GM08714 (cell line): ENCODE measurements around the gene DAB2IP.

Experiments
- H3K4me3 ChIP-seq: fragments of 200-500 bp; sonication (Bioruptor generic); 2 replicates; pipeline ENCODE4 v1.5.1; 2014; ENCODE audit warnings: mild to moderate bottlenecking, low read length, inconsistent platforms
- ZNF274 ChIP-seq: IDR thresholded peaks from 2 replicates; pipeline ENCODE4 v1.6.1; 2012; ENCODE audit warnings: mild to moderate bottlenecking, low read depth, low read length

DAB2IP gene

GRCh38 chr9:121750715-121751623 lies 99.5 kb downstream of the DAB2IP start:
- no peak for TF ChIP-seq ZNF274
- H3K4me3 ChIP-seq, result no peak overlapping the region

DNA sequence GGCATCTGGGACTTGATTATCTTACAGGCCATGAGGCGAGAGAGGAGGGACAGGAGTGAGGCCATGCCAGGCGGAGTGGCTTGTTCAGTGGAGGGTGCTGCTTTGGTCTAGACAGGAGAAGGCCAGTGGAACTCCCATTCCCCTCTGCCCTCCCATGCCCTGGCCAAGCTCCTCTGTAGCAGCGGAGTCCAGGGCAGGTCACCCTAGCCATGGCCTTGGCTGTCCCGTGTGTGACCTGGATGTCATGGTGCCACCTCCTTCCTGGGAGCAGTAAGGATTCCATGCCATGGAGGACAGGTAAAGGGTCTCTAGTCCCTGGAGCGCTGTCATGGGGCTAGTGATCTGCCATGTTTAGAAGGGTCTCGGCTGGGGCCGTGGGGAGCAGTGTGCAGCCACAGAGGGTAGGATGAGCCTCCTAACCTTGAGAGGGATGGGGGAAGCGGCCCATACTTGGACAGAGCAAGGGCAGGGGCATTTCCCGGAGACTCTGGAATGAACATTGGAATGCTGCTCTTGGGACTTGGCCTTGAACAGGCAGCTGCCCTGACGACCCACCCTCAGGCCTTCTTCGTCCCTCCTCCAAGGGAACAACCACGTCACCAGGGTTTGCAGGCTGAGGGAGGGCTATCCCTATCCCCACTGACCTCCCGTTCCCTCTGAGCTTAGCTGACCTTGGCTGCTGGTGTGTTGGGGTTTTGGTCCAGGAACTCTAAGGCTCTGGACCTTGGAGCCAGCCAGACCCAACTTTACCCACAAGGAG lies 100.4 kb downstream of the DAB2IP start:
- TF ChIP-seq ZNF274, result no peak
- H3K4me3 ChIP-seq, result no peak overlapping the region

- no peak for TF ChIP-seq ZNF274
- H3K4me3 ChIP-seq, result no peak overlapping the region
These were observed 101.5 kb downstream of the DAB2IP start for GRCh38 chr9:121752929-121753328.

DNA sequence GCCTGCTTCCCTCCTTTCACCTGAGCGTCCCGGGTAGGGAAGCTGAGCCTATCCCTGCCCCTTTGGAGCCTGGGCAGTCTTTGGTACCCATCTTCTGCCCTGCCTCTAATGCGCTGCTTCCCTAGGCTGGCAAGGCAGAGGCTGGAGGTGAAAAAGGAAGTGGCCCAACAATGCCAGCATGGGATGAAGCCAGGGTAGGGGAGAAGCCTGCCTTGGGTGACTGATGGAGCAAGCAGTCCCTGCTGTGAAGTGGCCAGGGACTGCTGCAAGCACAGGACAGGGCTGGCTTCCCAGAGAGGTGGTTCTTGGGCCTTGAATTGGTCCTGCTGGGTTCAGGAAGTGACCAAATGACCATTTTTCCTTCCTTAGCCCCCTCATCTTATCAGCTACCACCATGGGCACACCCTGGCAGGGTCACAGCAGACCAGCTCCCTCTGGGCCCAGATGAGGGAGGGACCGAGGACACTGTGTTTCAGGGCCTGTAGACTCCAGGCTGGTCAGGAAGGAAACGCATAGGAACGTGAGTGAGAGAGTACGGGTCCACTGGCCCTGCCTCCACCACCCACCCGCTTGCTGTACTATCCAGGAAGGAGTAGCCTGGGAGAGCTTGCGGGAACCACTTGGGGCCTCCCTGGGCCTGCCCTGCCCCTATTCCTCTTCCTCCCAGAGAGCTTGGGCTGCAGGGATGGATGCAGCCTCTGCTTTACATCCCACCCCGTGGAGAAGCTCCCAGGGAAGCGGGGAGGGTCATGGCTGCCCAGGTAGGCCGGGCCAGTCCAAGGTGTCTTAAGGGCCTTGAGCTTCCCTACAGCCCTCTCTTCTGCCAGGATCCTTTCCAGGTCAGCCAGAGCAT lies 102.6 kb downstream of the DAB2IP start:
- no peak for TF ChIP-seq ZNF274
- no peak overlapping the region for H3K4me3 ChIP-seq

DNA sequence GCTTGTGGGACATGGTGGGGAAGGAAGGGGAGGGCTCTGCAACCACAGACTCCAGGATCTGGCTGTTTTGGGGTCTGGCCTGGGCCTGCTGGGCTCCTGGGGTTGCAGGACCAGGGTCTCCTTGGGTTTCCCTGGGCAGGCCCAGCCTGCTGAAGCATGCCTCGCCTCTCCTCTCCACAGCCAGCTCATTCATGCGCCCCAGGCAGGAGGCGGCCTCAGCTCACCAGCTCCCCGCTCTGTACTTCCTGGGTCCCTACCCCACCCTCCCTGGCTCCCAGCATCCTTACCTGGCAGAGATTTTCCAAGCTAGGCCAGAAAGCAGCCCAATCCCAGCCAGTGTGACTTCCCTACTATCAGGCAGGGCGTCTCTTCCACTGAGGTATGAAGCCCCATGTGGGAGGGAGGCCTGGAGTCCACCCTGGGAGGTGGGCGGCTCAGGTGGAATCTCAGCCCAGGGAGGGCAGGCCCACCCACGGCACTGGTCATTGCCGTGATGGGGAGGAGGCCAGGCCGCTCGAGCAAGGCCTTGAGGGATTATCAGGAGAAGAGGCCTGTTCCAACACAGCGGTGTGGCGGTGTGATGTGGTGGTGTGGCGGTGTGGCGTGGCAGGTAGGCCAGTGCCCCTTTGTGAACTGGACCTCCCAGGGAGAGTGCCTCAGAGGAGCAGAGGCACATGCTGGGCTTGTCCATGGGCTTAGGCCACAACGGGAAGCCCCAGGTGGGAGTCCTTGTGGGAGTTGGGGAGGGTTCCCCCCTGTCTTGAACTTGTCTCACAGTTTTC lies 103.4 kb downstream of the DAB2IP start:
- TF ChIP-seq ZNF274, result no peak

GRCh38 chr9:121755581-121755980 lies 104.1 kb downstream of the DAB2IP start:
- H3K4me3 ChIP-seq, result no peak overlapping the region
- TF ChIP-seq ZNF274, result no peak

More for the DNA sequence above, 103.4 kb downstream of the DAB2IP start:
- H3K4me3 ChIP-seq, result no peak overlapping the region

- H3K4me3 ChIP-seq, result no peak overlapping the region
- TF ChIP-seq ZNF274, result no peak
These were observed 105.2 kb downstream of the DAB2IP start for GRCh38 chr9:121756474-121757280.

DNA sequence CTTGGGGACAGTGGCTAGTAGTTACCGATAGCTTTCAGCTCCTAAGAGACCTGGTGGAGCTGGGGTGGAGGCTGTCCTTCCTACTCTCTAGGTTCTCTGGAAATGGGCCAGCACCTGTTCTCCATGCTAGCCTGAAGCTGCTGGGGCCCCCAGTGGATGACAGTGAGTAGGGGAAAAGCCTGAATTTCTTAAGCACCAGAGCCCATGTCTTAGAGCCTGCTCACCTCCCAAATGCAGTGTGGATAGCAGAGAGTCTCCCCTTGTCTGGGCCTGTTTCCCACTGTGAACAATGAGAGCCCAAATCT lies 105.8 kb downstream of the DAB2IP start:
- H3K4me3 ChIP-seq, result no peak overlapping the region
- TF ChIP-seq ZNF274, result no peak

GRCh38 chr9:121758693-121759092 lies 107.3 kb downstream of the DAB2IP start:
- H3K4me3 ChIP-seq, result no peak overlapping the region
- no peak for TF ChIP-seq ZNF274

DNA sequence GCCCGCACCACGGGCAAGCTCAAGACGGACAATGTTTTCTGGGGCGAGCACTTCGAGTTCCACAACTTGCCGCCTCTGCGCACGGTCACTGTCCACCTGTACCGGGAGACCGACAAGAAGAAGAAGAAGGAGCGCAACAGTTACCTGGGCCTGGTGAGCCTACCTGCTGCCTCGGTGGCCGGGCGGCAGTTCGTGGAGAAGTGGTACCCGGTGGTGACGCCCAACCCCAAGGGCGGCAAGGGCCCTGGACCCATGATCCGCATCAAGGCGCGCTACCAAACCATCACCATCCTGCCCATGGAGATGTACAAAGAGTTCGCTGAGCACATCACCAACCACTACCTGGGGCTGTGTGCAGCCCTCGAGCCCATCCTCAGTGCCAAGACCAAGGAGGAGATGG lies 108.6 kb downstream of the DAB2IP start:
- TF ChIP-seq ZNF274, result no peak
- no peak overlapping the region for H3K4me3 ChIP-seq

- no peak for TF ChIP-seq ZNF274
- H3K4me3 ChIP-seq, result no peak overlapping the region
These were observed 109.1 kb downstream of the DAB2IP start for GRCh38 chr9:121760571-121760970.

DNA sequence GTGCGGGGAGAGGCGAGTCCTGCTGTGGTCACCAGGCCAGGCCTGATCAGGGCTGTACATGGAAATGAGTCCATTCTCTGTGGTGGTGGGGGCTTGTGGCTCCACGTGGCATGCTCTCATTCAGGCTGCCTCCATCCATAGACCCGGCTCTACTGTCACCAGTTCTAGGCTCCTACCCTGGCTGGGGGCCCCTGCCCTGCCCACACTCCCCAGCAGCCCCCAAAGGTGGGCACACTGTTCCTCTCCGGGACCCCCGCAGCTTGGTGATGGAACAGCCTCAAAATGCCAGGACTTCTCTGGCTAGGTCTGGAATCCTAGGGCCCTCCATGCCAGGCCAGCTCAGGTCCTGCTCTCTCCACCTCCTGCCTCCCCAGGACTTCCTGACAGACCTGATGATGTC lies 111.7 kb downstream of the DAB2IP start:
- H3K4me3 ChIP-seq, result no peak overlapping the region
- TF ChIP-seq ZNF274, result no peak
